ENCODE results near the gene UBE2E1. TPM values are rescaled to one million over a fixed set of nuclear protein-coding genes. Genes with fewer than 3 reads are reported as not detected.

UBE2E1 gene
- total RNA-seq, 1 experiment from 2014 or later, result 134 TPM

Other genes starting within 250 kb of the UBE2E1 start
- gene NKIRAS1, start 111.0 kb downstream of the UBE2E1 start, total RNA-seq (2014; rRNA removed; shearing (Covaris generic)), result 24.1 and 25.0 TPM in 2 replicates
- gene RPL15, start 111.2 kb downstream of the UBE2E1 start, total RNA-seq (2014; rRNA removed; shearing (Covaris generic)), result 2,510 and 2,511 TPM in 2 replicates
- 29.6 and 46.4 TPM in 2 replicates for gene NR1D2, start 139.3 kb downstream of the UBE2E1 start, total RNA-seq (2014; rRNA removed; shearing (Covaris generic))

All from HT1080 (cell line).